Activated T-cell treated with anti-CD3 and anti-CD28 coated beads, Interleukin-2, amount 50 U/mL, for 48 hours (primary cell): ENCODE data around the gene RUNDC3A.
"Not testable (repeated sequence)": the region's sequence is repeated elsewhere in the genome, so short reads cannot be mapped to it uniquely, and the experiment has no call there.

Source experiments
- DNase-seq, 2 experiments: peaks; one replicate each; pipeline ENCODE4 v3.0.0-alpha.2; 2020

Gene RUNDC3A

DNA sequence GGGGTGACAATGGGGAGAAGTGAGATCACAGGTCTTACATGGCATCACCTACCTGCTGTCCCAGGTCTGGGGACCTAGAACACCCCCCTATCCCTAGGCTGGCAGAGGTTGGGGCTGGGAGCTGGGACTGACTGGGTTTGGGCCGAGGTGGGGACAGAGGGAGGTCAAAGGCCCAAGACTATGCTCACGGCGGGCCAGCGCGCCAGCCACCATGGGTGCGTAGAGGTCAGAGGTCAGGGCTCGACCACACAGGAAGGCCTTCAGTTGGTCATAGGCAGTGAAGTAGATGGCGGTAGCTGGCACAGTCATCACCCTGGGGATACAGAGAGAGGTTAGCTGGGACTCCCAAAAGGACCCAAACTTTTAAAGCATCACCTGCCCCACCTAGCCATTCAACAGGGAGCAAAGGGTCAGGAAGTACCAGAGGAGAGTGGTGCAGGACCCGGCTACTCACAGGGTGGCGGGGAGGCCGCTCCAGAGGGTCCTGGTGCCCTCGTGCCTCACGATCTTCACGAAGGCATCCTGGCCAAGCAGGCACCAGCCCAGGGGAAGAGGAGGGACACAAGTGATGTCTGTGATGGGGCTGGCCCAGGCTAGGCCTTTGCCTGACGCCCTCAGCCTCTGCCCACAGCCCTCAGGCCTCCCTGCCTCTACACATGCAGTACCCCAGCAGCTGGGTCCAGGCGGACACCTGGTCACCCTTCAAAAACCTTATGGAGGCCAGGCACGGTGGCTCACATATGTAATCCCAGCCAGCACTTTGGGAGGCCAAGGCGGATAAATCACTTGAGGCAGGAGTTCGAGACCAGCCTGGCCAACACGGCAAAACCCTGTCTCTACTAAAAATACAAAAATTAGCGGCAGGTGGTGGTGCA is 13.1 kb downstream of the RUNDC3A start:
- no peak for DNase-seq

DNA sequence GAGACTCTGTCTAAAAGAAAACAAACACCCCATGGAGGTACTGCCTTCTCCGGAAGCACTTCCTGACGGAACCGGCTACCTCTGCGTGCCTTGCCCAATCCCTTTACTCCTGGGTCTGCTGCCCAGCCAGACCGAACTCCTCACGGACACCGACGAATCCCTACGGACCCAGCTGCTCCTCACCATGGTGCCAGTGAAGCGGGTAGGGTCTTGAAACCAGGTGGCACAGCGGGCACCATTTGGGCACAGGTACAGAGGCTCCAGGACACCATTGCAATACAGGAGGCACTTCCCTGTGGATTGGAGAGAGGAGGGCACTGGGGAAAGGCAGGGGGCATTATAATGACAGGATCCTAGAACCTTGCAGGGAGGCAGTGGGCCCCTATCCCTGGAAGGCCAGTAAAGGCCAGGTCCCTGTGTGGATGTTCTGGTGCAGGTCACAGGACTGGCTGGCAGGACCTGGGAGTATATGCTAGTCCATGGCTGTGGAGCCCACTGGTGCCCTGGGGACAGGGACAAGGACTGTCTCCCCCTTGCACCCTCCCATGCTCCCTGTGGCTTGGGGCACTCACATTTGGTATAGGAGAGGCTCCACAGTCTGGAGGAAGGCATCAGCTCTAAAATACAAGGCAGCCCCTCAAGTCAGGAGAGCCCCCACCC is 14.0 kb downstream of the RUNDC3A start:
- DNase-seq = no peak

DNA sequence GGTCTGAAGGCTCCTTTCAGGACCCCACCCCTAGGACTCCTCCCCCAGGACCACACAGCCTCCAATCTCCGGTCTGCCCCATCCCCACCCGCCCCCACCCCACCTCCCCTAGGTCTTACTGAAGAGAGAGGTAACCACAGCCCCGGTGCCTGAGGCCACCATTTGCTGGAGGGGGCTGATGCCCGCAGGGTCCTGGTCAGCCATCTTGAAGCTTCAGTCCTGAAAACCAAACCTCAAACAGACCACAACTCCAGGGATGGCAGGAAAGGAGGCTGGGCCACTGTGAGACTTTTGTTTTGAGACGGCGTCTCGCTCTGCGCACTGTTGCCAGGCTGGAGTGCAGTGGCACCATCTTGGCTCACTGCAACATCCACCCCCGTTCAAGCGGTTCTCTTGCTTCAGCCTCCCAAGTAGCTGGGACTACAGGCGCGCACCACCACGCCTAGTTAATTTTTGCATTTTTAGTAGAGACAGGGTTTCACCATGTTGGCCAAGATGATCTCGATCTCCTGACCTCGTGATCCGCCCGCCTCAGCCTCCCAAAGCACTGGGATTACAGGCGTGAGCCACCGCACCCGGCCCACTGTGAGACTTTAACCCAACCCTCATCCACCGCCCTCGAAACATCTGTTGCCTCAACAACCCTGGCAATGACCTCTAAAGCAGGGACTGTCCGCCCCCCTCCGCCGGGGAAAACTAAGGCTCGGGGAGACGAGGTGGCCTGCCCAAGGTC is 15.1 kb downstream of the RUNDC3A start:
- DNase-seq = no peak

DNA sequence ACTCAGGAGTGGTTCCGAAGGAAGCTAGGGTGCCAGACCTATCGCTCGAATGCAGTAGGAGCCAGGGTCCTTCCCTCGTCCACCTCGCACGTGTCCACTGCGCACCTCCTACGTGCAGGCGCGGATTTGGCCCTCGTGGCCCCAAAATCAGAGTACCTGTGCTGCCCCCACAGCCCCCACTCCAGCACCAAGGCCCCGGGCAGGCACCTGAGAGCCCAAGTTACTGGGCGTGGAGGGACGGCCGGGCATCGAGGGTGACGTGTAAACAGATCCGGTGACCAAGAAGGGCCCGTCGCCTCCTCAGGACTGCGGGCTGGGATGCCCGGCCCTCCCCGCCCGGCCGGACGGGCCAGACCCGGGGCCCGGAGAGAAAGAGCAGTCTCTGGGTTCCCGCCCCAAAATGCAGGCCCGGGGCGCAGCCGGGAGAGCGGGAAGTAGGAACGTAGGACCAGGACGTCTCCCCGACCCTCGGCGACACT is 15.7 kb downstream of the RUNDC3A start:
- DNase-seq = peak in 1 of 2 experiments; percentile 53

DNA sequence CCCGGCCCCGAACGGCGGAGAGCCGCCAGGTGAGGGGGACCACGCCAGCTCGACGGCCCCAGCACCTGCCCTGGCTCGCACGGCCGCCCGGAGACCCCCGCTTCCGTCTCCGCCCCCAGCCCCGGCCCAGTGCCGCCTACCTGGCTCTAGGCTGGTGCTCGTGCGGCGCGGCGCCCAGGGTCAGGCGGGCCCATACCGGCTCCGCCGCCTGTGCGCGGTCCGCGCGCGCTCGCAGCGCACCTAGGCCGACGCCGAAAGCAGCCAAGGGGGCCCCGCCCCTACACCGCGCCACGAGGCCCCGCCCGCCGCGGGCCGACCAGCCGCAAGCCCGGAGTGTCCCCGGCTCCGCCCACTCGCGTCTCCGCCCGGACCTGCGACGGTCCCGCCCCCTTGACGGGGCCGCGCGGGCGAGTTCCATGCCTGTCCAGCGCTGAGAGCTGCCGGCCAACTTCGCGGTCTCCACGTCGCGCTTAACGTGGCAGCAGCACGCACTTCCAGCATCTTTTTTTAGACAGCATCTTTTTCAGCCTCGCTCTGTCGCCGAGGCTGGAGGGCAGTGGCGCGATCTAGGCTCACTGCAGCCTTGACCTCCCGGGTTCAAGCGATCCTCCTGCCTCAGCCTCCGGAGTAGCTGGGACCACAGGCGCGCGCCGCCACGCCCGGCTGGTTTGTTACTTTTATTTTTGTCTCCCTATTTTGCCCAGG is 16.3 kb downstream of the RUNDC3A start, which contains the start of gene SLC25A39:
TSS of gene SLC25A39 (minus strand) at position 253 of the 705 bp plus-strand sequence. CDS start 1,261 bp downstream, outside the sequence.
- DNase-seq = peak; percentile 97 to 99

DNA sequence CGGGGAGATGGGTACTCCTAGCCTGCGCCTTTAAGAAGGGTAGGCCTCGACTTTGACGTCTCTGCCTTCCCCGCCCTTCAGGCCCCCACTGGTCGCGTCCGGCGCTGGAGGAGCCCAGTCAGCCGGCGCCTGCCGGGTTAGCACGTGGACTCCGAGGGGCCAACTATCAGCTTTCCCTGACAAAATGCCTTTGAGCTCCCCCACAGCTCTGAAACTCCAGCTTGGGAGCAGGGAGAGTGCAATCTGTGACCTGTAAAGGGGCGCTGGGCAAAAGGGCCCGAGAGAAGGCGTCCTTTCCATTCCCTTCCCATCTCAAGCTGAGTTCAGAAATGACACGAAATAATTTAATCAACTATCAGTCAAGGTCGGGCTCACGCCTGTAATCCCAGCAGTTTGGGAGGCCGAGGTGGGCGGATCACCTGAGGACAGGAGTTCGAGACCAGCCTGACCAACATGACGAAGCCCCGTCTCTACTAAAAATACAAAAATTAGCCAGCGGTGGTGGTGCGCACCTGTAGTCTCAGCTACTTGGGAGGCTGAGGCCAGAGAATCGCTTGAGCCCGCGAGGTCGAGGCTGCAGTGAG is 18.6 kb downstream of the RUNDC3A start:
- DNase-seq = peak; percentile 90 to 92

DNA sequence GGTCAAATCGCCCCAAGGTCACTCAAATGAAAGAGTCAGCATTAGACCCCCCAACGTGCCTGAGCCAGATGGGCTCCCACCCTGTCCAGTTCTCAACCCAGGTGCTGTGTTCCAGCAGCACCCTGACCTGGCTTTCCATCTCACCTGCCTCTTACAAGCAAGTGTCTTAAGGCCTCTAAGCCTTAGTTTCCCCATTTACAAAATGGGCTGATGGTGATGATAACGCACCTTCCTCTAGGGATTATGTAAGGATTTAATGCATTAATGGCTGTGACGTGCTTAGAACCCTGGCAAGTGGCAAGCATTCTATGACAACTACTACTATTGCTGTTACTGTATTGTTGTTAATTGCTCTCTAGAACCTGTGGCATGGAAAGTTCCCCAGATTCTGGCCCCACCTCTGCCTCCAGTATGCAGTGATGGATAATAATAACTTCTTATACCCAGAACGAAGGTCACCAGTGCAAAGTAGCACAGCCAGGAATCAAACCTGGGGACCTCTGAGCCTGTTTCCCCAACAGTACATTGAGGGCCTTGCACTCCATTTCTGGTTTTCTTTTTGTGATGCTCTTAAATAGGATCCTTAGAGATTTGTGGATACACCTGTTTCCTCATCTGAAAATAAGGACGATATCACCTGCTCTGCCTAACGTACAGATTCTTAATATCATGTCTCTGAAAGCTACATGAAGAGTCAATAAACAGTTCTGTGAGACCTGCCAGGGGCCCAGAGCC is 19.5 kb downstream of the RUNDC3A start:
- DNase-seq = no peak

DNA sequence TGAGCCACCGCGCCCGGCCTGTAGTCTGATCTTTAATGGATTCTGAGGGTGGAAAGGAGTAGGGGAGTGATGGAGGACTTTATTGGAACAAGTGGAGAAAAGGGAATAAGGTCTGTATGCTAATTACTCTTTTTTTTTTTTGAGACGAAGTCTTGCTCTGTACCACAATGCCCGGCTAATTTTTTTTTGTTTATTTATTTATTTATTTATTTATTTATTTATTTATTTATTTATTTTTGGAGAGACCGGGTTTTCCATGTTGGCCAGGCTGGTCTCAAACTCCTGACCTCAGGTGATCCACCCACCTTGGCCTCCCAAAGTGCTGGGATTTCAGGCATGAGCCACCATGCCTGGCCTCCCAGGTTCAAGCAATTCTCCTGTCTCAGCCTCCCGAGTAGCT is 21.1 kb downstream of the RUNDC3A start:
- DNase-seq = not testable (repeated sequence)

DNA sequence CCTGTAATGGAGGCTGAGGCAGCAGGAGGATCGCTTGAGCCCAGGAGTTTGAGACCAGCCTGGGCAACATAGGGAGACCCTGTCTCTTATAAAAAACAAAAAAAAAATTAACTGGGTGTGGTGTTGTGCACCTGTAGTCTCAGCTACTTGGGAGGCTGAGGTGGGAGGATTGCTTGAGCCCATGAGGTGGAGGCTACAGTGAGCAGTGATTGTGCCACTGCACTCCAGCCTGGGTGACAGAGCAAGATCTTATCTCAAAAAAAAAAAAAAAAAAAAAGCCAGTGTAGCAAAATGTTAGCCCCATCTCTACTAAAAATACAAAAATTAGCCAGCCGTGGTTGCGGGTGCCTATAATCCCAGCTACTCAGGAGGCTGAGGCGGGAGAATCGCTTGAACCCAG is 21.9 kb downstream of the RUNDC3A start:
- DNase-seq = not testable (repeated sequence)

DNA sequence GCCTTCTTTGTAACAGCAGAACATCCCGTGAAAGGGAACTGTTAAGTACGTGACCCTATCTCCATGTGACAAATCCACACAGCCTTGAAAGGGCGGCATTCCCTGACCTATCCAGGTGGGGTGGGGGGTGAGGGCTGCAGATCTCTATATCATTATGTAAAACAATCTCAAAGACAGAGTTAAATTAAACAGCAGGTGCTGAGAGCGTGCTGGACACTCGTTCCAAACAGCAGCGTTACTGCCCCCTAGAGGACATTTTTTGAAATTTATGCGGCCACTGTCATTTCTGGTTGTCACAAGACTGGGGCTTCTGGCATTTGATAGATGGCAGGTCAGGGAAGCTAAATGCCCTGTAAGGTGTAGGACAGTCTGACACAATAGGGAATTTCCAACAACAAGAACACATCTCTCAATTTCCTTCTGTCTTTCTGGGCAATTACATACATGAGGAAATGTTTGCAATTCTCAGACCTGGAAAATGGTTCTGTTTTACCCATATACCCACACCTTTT is 22.9 kb downstream of the RUNDC3A start:
- peak; percentile 77 to 82 for DNase-seq

DNA sequence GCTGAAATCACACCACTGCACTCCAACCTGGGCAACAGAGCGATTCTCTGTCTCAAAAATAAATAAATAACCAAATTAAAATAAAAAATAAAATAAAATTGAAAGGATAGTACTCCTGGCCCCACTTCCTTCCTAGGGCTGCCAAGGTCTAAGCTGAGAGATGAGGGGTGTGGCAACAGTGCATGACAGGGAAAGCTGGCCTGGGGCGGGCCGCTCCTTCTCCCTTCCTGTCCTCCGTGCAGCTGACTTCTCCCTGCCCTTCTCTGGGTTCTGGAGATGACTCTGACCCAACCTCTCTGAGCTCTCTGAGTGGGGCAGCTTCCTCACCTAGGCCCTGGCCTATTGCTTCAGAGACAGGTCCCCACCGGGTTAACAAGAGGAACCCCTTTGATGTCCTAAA is 25.0 kb downstream of the RUNDC3A start:
- no peak for DNase-seq

DNA sequence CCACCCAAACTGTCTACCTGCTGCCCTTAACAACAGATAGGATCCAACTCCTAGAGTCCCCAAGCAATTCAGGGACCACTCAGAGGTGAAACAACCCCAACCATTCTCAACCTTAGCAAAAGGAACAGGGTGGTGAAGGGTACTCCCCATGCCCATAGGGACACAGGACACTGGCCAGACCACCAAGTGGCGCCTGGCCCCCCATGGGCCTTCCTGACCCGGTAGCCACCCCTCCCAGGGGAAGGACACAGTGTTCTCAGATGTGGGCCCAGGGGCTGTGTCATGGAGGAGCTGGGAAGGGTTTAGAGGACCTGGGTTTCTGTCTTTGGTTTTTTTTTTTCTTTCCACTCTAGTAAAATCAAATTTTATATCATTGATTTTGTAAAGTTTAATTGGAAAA is 25.9 kb downstream of the RUNDC3A start:
- DNase-seq = no peak

DNA sequence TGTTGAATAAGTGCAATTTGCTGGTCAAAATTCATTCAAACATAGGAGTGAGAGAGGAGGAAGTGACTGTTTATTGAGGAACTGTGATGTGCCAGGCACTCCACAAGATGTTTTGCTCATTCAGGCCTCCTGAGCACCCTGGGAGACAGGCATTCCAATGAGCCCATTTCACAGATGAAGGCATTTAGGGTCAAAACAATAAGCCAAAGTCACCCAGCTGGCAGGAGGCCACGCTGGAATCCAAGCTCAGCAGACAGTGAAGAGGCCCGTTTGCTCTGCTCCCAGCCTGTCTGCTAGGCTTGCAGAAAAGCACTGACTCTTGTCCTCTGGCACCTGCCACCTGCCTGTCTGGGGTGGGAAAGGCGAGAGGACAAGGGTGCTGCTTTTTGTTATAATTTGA is 26.3 kb downstream of the RUNDC3A start:
- no peak for DNase-seq

DNA sequence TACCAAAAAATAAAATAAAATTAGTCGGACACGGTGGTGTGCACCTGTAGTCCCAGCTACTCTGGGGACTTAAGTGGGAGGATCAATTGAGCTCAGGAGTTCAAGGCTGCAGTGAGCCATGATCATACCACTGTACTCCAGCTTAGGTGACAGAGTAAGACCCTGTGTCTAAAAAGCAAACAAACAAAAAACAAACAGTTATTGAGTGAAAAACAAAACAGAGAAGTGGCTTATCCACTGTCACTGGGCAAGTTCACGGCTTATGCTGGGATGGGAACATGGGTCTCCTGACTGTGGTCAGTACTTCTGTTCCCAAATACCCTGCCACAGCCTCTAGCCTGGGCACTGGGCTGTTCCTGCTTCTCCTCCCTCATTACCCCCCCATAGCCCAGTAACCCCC is 27.2 kb downstream of the RUNDC3A start:
- DNase-seq = no peak

DNA sequence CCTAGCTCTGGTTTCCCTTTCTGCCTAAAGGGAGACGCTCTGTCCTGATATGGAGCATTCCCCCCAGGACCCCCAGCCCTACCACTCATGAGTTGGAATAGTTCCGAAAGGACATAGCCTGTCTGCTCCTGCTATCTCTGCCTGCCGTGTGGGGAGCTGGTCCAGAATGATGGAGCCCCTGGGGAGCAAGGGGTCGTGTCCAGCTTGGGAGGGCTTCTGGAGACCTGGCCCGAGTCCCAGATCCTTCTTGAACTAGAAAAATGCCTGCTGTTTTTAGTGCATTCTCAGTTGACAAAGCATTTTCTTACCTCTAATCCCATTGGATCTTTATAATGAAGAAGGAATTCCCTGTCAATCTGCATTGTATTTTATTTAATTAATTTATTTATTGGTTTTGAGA is 27.6 kb downstream of the RUNDC3A start:
- no peak for DNase-seq

DNA sequence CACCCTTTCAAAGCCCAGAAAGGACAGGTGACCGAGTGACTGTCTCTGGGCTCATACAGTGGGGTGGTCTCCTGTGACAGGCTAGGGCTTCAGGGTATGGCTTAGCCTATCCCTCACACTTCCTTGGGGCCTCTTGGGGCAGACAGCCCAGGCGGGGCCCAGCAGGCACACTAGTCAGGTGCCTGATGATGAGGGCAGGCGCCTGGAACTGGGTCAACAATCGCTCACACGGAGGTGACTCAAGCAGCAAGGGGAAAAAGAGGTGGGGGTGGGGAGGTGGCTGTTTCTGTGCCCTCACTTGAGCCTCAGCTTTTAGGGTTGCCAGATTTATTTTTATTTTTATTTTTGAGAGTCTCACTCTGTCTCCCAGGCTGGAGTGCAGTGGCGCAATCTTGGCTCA is 30.3 kb downstream of the RUNDC3A start:
- peak in 1 of 2 experiments; percentile 39 for DNase-seq

DNA sequence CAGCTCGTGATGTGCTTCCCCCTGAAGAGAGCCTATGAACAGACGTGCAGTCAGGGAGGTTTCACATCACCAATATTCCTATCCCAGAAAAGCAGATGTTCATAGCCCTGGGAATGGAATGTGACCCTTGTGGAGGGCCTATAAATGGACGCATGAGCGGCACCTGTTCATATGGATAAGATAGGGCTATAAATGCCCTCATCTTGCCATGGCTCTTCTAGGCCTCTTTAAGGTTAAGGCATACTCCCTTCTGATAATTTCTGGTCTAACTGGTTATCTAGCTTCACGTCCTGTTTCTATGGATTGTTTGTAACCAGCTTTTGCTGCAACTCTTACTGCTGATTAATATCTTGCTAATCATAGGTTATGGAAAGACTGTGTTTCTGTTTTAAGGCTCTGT is 32.2 kb downstream of the RUNDC3A start:
- DNase-seq = not testable (repeated sequence)

DNA sequence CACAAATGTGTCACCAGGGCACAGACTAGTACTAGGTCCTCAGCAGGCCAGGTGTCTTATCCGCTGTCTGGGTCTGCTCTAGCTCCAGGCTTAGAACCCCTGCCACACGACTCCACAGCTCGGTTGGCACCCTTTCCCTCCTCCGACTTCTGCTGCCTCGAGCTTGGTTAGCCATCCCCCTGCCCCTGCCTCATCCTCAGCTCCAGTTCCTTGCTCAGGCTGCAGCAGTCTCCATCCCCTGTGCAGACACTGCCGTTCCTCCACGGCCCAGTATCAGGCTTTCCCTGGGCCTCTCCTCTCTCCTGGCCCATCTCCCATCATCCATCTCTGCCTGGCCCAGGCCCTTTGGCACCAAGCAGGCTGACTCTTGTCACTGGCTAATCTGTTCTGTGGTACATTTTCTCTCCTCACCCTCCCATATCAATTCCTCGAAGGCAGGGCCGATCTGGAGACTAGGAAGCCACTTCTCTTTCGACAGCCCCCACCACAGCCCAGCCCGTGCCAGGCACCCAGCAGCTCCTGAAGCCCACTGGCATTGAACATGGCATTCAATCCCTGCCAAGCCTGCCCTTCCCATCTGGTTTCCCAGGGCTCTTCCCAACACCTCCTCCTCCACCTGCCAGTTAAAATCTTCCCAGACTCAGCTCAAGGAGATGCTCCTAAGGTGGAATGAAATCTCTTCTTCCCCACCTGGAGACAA is 35.3 kb downstream of the RUNDC3A start:
- no peak for DNase-seq

DNA sequence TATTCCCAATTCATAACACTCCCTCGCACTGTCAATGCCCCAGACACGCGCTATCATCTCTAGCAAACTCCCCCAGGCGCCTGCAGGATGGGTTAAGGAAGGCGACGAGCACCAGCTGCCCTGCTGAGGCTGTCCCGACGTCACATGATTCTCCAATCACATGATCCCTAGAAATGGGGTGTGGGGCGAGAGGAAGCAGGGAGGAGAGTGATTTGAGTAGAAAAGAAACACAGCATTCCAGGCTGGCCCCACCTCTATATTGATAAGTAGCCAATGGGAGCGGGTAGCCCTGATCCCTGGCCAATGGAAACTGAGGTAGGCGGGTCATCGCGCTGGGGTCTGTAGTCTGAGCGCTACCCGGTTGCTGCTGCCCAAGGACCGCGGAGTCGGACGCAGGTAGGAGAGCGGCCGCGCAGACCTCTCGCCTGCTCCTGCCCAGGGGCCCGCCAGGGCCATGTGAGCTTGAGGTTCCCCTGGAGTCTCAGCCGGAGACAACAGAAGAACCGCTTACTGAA is 36.6 kb downstream of the RUNDC3A start, which contains the start of gene GRN:
TSS of gene GRN (plus strand) at position 364 of the 515 bp plus-strand sequence. CDS start 3,863 bp downstream, outside the sequence.
- DNase-seq = peak; percentile 89

DNA sequence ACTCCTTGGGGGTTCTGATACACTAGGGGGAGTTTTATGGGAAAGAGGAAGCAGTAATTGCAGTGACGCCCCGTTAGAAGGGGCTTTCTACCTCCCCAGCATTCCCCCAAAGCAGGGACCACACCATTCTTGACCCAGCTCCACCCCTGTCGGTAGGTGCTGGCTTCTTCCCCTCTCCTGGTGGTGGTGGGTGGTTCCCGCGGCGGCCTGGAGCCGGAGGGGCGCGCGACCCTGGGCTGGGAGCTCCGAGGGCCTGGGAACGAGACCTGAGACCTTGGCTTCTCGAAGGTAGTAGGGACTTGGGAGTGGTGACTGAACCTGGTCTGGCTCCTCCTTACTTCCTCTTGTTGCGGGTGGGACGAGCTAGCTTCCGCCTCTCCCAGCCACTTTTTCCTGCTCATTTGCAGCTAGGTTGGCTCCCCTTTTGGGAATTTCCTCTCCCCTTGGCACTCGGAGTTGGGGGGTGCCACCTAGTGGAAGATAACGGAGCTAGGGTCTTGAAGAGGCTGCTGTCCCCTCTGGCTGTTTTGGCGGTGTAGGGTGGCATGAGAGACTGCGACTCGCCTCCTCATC is 37.1 kb downstream of the RUNDC3A start:
- peak; percentile 61 to 65 for DNase-seq
